Measurements from ENCODE around the gene RNFT2.
"Not testable (repeated sequence)": the region's sequence is repeated elsewhere in the genome, so short reads cannot be mapped to it uniquely, and the experiment has no call there.

The RNFT2 gene

DNA sequence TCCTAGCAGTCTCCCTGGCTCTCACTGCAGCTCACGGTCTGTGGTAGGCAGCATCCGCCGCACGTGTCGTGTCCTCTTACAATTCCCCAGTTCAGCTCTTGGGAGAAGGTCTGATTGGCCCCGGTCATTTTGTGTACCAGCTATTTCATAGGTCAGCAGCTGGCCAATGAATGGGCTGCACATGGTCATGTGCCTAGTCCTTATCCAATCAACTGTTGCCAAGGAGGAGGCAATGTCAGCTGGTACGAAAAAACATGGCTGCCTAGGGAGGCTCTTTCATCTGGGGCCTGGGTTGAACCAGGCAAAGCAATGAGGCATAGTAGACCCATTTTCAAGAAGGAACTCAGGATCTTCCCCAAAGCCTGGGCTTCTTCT lies 46.1 kb downstream of the RNFT2 start:
- no peaks in the 10 kb centered on the region for H3K27me3 Mint-ChIP-seq
- H3K27ac Mint-ChIP-seq, result peak overlapping the region; percentile 2
- H3K9me3 Mint-ChIP-seq, result no peaks in the 10 kb centered on the region
- no peaks in the 10 kb centered on the region for H3K4me1 Mint-ChIP-seq
- ATAC-seq, result no peak
- peaks cover 58% of the 10 kb centered on the region for H3K36me3 Mint-ChIP-seq
- H3K4me3 Mint-ChIP-seq, result no peak overlapping the region

GRCh38 chr12:116789562-116789961 lies 51.4 kb downstream of the RNFT2 start:
- not testable (repeated sequence) for H3K9me3 Mint-ChIP-seq, H3K27me3 Mint-ChIP-seq, ATAC-seq, H3K27ac Mint-ChIP-seq, H3K4me1 Mint-ChIP-seq, H3K4me3 Mint-ChIP-seq
- peaks cover 24% of the 10 kb centered on the region for H3K36me3 Mint-ChIP-seq

DNA sequence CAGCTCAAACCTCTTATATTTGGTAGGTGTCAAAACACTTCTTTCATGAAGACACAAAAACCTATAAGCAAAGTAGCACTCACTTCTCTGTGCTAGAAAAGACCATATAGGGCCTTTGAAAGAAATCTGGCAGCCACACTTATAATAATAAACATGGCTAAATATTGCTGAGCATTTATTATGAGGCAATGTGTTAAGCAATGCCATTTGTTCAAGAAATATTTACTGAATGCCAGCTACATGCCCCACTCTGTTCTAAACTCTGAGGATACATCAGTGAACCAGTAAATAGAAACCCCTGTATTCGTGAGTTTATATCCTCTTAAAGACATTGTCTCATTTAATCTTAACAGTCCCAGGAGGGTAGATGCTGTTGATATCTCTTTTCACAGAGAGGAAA lies 52.0 kb downstream of the RNFT2 start:
- Mint-ChIP-seq H3K4me1 (no peaks in the 10 kb centered on the region), H3K9me3 (no peaks in the 10 kb centered on the region), H3K4me3 (no peak overlapping the region), H3K36me3 (peaks cover 18% of the 10 kb centered on the region), H3K27me3 (no peaks in the 10 kb centered on the region), H3K27ac (no peak overlapping the region)
- ATAC-seq, result no peak

DNA sequence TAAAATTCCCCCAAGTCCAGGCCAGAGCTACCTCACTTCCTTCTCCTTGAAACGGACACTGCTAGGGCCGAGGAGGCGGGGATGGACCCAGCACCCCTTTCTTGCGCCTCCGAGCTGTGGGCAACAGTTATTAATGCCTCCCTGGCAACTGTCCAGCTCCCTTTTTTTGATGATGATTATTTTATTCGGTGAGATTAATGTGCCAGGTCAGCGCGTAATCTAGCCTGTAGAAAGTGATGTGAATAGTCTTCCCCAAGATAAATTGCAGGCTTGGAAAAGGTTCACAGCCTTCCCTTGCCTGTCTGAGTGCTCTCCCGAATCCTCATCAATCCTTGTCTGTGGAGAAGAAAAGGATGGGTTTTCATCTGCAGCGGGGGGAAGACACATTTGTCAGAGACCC lies 54.3 kb downstream of the RNFT2 start:
- no peaks in the 10 kb centered on the region for H3K9me3 Mint-ChIP-seq
- no peaks in the 10 kb centered on the region for H3K27me3 Mint-ChIP-seq
- no peak overlapping the region for H3K4me3 Mint-ChIP-seq
- H3K4me1 Mint-ChIP-seq, result no peaks in the 10 kb centered on the region
- ATAC-seq, result no peak
- no peak overlapping the region for H3K27ac Mint-ChIP-seq
- H3K36me3 Mint-ChIP-seq, result peaks cover 6% of the 10 kb centered on the region

DNA sequence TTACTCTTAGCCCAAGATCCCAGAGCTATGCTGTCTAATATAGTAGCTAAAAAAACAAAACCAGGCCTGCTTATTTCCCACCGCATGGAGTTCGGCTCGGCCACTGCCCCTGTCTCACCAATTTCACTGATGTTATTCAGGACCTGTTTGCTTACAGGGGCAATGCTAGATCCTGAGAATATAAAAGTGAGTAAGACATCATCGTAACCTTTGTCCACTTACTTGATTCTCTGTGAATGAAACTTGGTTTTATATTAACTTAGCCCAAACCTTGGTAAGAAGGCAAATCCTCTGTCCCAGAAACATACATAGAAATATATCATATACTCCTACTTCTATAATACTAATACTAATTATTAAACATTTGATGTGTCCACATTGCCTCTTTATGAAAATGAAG lies 56.6 kb downstream of the RNFT2 start:
- H3K4me1 Mint-ChIP-seq, result no peaks in the 10 kb centered on the region
- H3K27me3 Mint-ChIP-seq, result no peaks in the 10 kb centered on the region
- H3K27ac Mint-ChIP-seq, result no peak overlapping the region
- no peak for ATAC-seq
- H3K36me3 Mint-ChIP-seq, result peaks cover 26% of the 10 kb centered on the region
- peaks cover 4% of the 10 kb centered on the region for H3K9me3 Mint-ChIP-seq
- no peak overlapping the region for H3K4me3 Mint-ChIP-seq

GRCh38 chr12:116797885-116798284 lies 59.8 kb downstream of the RNFT2 start:
- Mint-ChIP-seq H3K27me3 (no peaks in the 10 kb centered on the region), H3K27ac (no peak overlapping the region), H3K4me3 (no peak overlapping the region), H3K4me1 (peaks cover 13% of the 10 kb centered on the region), H3K9me3 (peaks cover 9% of the 10 kb centered on the region), H3K36me3 (peaks cover 27% of the 10 kb centered on the region)
- no peak for ATAC-seq

DNA sequence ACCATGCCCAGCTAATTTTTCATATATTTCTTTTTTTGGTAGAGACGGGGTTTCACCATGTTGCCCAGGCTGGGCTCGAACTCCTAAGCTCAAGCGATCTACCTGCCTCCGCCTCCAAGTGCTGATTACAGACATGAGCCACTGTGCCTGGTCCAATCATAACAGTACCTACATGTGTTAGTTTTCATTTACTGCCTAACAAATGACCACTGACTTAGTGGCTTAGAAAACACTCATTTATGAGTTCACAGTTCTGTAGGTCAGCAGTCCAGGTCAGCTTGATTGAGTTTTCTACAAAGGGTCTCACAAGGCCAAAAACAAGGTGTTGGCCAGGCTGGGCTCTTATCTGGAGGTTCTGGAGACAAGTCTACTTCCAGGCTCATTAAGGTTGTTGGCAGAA lies 60.6 kb downstream of the RNFT2 start:
- H3K36me3 Mint-ChIP-seq, result peaks cover 27% of the 10 kb centered on the region
- no peaks in the 10 kb centered on the region for H3K27me3 Mint-ChIP-seq
- ATAC-seq, result no peak
- H3K4me1 Mint-ChIP-seq, result peaks cover 21% of the 10 kb centered on the region
- H3K9me3 Mint-ChIP-seq, result peaks cover 9% of the 10 kb centered on the region
- H3K4me3 Mint-ChIP-seq, result no peak overlapping the region
- no peak overlapping the region for H3K27ac Mint-ChIP-seq

- peaks cover 33% of the 10 kb centered on the region for H3K4me1 Mint-ChIP-seq
- no peaks in the 10 kb centered on the region for H3K27me3 Mint-ChIP-seq
- H3K36me3 Mint-ChIP-seq, result peaks cover 27% of the 10 kb centered on the region
- ATAC-seq, result no peak
- no peak overlapping the region for H3K27ac Mint-ChIP-seq
- no peak overlapping the region for H3K4me3 Mint-ChIP-seq
- H3K9me3 Mint-ChIP-seq, result peaks cover 9% of the 10 kb centered on the region
These were observed 61.8 kb downstream of the RNFT2 start for GRCh38 chr12:116799955-116800354.

DNA sequence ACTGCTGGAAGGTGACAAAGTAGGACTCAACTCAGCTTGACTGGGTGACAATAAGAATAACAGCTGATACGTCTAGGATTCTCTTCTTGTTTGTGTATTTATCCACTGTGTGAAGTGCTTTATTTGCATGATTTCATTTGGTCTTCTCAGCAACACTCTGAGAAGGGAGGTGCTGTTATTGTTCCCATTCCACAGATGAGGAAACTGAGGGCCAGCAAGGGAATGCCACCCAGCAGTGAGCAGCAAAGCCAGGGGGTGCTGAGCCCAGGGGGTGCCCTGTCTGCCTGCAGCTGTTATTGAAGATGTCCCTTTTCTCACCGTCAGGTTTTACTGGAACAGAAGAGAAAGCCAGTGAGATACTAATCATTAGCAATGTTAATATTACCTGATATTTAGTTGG lies 62.8 kb downstream of the RNFT2 start:
- no peaks in the 10 kb centered on the region for H3K27me3 Mint-ChIP-seq
- no peak overlapping the region for H3K4me3 Mint-ChIP-seq
- H3K9me3 Mint-ChIP-seq, result peaks cover 9% of the 10 kb centered on the region
- H3K4me1 Mint-ChIP-seq, result peaks cover 34% of the 10 kb centered on the region
- no peak for ATAC-seq
- peak overlapping the region; percentile 57 for H3K27ac Mint-ChIP-seq
- peaks cover 27% of the 10 kb centered on the region for H3K36me3 Mint-ChIP-seq

DNA sequence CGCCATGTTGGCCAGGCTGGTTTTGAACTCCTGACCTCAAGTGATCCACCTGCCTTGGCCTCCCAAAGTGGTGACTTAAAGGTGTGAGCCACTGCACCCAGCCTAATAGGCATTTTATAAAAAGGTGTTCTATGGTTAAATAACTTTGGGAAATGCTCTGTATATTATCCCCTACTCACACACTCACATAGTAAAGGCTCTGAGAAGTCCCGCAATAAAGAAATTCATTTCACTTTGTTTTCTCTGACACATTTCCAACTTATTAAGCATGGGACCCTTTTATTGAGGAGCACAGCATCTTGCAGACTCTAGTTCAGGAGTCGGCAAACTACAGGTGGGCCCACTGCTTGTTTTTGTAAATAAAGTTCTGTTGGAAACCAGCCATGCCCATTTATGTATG lies 63.9 kb downstream of the RNFT2 start:
- Mint-ChIP-seq H3K4me3 (no peak overlapping the region), H3K4me1 (peaks cover 34% of the 10 kb centered on the region), H3K27me3 (no peaks in the 10 kb centered on the region), H3K36me3 (peaks cover 27% of the 10 kb centered on the region), H3K27ac (peak overlapping the region; percentile 57), H3K9me3 (peaks cover 9% of the 10 kb centered on the region)
- no peak for ATAC-seq

- Mint-ChIP-seq H3K27me3 (no peaks in the 10 kb centered on the region), H3K4me1 (peaks cover 34% of the 10 kb centered on the region), H3K36me3 (peaks cover 18% of the 10 kb centered on the region), H3K27ac (peak overlapping the region; percentile 72), H3K9me3 (peaks cover 9% of the 10 kb centered on the region), H3K4me3 (no peak overlapping the region)
- peak; percentile 95 for ATAC-seq
These were observed 65.1 kb downstream of the RNFT2 start for GRCh38 chr12:116803013-116803736.

- H3K4me3 Mint-ChIP-seq, result no peak overlapping the region
- no peak for ATAC-seq
- H3K4me1 Mint-ChIP-seq, result peaks cover 34% of the 10 kb centered on the region
- peak overlapping the region; percentile 72 for H3K27ac Mint-ChIP-seq
- no peaks in the 10 kb centered on the region for H3K27me3 Mint-ChIP-seq
- H3K36me3 Mint-ChIP-seq, result peaks cover 12% of the 10 kb centered on the region
- peaks cover 9% of the 10 kb centered on the region for H3K9me3 Mint-ChIP-seq
These were observed 65.9 kb downstream of the RNFT2 start for GRCh38 chr12:116804051-116804450.

DNA sequence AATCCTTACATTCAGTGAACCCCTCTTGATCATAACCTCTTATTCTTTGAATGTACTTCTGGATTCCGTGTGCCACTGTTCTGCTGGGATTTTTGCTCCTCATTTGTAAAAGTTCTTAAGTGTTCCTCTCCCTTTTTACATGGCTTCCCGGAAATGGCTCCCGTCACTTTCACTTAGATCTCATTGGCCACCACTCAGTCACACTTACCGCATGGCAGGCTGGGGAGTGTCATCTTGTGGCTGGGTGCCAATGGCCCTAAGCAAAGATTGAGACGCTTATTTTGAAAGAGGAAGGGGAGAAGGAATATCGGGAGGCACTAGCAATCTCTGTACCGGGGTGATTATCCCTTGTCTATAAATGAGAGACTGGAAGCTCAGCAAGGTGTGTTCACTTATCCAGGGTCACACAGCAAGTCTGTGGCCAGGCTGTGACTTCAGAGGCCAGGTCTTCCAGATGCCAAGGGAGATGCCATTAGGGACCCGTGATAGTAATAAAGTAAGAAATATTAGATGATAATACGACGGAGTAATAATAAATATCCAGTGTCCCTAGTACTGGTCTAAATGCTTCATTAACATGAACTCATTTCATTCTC lies 68.8 kb downstream of the RNFT2 start:
- Mint-ChIP-seq H3K4me3 (no peak overlapping the region), H3K36me3 (no peaks in the 10 kb centered on the region)
- no peak for ATAC-seq

GRCh38 chr12:116807546-116807945 lies 69.4 kb downstream of the RNFT2 start:
- H3K36me3 Mint-ChIP-seq, result no peaks in the 10 kb centered on the region
- no peak for ATAC-seq
- no peak overlapping the region for H3K27ac Mint-ChIP-seq
- peaks cover 33% of the 10 kb centered on the region for H3K4me1 Mint-ChIP-seq
- H3K9me3 Mint-ChIP-seq, result no peaks in the 10 kb centered on the region
- H3K27me3 Mint-ChIP-seq, result no peaks in the 10 kb centered on the region
- H3K4me3 Mint-ChIP-seq, result no peak overlapping the region

More for the DNA sequence above, 68.8 kb downstream of the RNFT2 start:
- no peaks in the 10 kb centered on the region for H3K27me3 Mint-ChIP-seq
- H3K4me1 Mint-ChIP-seq, result peaks cover 28% of the 10 kb centered on the region
- no peaks in the 10 kb centered on the region for H3K9me3 Mint-ChIP-seq
- no peak overlapping the region for H3K27ac Mint-ChIP-seq

GRCh38 chr12:116808113-116809105 lies 70.3 kb downstream of the RNFT2 start:
- H3K27ac Mint-ChIP-seq, result no peak overlapping the region
- no peak overlapping the region for H3K4me3 Mint-ChIP-seq
- no peaks in the 10 kb centered on the region for H3K27me3 Mint-ChIP-seq
- no peaks in the 10 kb centered on the region for H3K9me3 Mint-ChIP-seq
- H3K36me3 Mint-ChIP-seq, result peaks cover 4% of the 10 kb centered on the region
- ATAC-seq, result no peak
- peaks cover 29% of the 10 kb centered on the region for H3K4me1 Mint-ChIP-seq

All from stimulated activated memory B cell treated with anti-CD40 and anti-IgM and Interleukin-4, amounts not matched to agents 10 μg/mL and 1 μg/mL and 100 μg/mL, for 72 hours (primary cell).